SKM-1 treated with dmso at 0.1 percent for 144 hours (cell line): Measurements from ENCODE around the gene DNAJA3.
A peak's percentile ranks its signal among the peaks of the same experiment; 100 is the strongest.

ENCODE experiments used
- DNase-seq: peaks from one replicate; lab custom pipeline; 2025; ENCODE audit not compliant: unreplicated experiment; lab: John Stamatoyannopoulos, UW

The DNAJA3 gene

DNA sequence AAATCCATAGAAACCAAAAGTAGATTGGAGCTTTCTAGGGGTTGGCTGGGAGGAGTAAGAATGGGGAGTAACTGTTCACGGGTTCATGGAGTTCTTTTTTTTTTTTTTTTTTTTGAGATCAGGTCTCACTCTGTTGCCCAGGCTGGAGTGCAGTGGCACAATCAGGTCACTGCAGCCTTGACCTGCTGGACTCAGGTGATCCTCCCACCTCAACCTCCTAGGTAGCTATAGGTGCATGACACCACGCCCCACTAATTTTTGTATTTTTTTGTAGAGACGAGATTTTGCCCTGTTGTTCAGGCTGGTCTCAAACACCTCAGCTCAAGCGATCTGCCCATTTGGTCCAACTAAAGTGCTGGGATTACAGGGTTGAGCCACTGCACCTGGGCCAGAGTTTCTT is 47.2 kb downstream of the DNAJA3 start:
- no peak for DNase-seq

DNA sequence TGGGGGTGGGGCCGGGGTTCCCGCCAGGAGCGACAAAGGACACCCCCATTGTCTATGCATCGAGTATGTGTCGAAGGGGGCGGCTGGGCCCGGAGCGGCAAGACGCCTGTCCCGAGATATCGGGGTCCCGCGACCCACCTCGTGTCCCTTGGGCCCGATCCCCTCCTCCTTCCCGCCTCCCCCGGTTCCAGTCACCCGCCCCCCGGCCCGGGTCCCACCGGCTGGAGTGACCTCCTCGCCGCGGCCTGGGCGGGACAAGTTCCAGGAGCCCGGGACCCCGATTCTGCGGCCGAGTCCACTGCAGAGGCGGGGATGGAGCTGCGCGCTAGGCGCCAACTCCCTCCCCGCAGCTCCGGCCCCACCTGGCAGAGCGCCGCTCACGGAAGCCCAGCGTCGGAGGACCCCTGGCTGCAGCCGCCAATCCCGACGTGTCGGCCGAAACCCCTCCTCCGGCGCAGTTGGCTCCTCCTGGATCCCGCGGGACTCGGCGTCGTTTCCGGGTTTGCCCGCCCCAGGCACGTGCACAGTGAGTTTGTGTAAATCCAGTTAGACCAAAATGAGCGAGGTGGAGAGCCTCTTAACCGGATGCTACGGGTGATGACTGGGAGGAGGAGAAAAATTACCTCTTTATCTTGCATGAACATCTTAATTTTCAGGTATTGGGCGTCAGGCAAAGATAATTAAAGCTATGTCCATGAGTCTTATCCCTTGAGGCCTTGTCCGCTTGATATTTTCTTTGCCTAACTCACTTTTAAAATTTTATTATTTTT is 48.7 kb downstream of the DNAJA3 start, which contains the start of gene NMRAL1:
NMRAL1 (minus strand) TSS at position 434 of the 770 bp plus-strand sequence. CDS start 493 bp downstream, outside the sequence.
- peak; percentile 89 for DNase-seq

DNA sequence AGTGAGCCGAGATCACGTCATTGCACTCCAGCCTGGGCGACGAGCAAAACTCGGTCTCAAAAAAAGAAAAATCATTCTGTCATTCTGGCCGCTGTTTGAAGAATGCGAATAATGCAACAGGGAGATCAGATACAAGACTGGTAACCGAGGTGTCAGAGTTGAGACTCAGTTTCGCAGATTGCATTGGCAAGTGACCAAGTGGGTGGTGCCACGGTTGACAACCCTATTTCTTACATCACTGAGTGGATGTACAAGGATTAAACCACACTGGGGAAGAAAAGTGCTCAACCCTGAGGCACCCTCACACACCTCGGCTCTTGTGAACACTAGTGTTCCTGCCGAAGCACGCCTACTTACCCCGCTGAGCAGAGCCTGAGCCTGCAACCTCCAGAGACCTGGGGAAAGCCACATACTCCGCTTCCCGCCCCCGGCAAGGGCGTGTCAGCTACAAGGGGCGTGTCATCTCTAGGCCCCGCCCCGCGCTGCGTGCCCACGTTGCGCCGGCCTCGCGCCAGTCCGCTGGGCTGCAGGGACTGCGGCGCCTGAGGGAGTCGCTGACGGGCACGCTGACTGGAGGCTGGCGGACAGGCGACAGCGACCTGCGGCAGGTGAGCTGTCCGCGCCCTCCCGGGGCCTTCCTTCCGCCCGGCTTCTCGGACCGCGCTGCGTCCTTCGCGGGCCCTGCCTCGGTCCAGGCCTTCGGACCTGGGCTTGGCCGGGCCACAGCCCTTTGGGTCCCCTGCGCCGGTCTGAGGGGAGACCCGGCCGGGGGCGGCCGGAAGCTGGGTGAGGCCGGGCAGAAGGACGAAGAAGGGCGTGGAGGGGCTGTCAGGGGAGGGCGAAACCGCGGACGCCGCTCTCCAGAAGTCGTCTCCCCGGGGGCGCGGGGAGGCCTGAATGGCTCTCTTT is 50.5 kb downstream of the DNAJA3 start, which contains the start of gene HMOX2:
HMOX2 (plus strand) TSS at position 519 of the 909 bp plus-strand sequence. CDS start 29,127 bp downstream, outside the sequence.
- DNase-seq, result peak; percentile 86

DNA sequence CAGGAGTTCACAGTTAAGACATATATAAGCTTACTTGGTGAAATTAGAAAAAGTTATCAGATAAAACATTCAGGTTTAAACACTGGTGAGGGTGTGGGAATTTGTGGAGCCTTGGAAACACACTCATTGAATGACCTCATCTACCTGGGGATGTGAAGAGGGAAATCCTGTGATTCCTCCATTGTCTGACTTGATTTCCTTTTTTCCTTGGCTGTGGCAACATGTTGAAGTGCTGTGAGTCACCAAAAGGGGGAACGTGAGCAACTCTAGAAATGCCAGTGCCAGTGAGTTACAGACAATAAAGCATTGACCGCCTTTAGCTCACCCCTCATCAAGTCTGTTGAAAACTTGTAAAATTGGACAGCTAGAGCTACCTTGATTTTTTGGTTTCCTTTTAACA is 52.3 kb downstream of the DNAJA3 start:
- DNase-seq, result peak; percentile 49

DNA sequence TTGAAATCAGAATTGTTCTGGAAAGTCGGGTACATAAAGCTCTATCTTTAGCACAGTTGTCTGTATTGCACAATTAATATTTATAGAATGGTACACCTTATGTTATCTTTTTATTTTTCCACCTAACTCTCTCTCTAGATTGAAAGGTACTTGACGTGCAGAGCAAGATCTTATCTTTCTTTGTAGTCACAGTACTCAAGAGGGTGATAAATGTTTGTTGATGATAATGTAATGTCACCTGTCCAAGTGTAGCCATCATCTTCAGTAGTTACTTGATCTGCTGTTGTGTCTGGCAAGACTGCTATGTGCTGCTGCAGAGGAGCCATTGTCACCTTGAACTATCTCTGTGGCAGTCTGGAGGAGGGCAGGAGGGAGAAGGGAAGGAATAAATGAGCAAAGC is 55.9 kb downstream of the DNAJA3 start:
- no peak for DNase-seq

DNA sequence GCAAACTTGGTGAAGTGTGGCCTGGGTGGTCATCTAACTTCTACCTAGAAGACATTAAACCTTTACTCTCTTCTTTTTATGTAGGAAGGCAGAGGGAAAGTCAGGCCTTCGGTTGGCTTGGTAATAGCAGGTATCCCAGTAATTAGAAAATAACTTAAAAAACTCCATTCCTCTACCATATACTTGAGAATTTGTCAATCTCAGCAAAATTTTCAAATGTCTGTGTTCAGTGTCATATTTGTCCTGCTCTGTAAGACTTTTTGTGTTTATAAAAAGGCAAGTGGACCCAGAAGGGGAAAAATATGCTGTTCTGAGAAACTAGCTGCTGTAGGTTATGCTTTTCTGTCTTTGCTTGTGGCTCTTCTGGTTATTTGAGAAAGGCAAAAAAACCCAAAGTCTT is 56.3 kb downstream of the DNAJA3 start:
- no peak for DNase-seq

DNA sequence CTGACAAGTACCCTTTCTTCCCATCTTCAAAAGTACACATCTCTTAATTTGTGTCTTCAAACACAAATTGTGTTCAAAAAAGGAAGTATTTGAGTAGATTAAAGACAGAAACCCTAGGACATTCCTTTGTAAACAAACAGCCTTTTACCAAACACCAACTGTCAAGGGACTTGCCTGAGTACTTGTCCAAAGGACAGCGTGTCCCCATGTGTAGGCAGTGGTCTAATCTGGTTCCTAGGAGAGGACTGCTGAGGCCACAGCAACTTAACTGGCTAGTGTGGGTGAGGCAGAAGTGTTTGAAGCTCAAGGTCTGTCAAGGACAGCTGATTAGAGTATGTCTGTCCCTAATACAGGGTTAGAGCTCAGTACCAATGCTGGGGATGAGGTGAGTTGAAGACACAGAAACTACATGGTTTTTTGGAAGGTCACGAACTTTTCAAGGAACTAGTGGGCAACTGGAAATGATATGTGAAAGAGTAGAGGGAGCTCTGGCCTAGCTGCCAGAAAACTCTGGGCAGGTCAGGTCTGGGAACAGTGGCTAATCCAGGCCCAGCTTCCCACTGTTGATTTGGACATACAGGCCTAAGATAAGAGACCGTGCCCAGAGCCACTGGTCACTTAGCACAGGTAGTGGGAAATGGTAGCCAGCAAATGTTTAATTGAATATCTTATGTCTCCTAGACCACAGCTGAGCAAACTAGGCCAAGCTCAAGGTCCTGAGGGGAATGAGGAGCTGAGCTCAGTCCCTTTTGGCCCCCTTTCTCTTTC is 60.6 kb downstream of the DNAJA3 start:
- DNase-seq, result no peak

DNA sequence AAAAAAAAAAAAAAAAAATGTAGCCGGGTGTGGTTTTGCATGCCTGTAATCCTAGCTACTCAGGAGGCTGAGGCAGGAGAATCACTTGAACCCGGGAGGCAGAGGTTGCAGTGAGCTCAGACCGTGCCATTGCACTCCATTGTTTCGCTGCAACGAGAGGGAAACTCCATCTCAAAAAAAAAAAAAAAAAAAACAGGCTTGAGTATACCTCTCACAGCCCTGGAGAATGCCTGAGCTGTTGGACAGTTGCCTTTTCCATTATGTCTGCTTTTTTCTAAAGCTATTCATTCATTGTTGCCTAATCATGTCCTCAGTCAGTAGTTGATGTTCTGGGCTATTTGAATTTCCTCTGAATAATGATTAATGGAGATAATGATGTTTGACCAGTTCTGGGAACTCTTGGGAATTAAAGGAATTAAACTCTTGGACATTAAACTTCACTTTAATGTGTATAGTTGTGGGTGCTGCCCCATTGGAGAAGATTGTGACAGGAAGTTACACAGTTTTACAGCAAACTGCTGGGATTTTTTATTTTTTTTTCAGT is 62.4 kb downstream of the DNAJA3 start:
- no peak for DNase-seq

DNA sequence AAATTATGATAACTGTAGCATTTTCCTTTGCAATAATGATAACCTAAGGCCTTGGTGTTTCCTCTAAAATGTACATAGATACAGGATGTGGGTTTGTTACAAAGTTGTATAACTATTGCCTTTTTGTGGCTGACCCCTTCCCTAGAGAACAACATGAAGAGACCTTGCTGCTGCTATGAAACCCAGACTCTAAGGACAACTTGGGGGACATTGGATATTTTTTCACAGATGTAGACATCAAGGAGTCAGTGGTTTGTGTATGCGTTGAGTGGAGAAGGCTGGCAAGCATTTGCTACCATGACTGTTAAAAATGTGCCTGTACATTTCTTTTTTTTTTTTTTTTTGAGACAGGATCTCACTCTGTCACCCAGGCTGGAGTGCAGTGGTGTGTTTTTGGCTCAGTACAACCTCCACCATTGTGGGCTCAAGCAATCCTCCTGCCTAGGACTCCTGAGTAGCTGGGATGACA is 62.9 kb downstream of the DNAJA3 start:
- no peak for DNase-seq

DNA sequence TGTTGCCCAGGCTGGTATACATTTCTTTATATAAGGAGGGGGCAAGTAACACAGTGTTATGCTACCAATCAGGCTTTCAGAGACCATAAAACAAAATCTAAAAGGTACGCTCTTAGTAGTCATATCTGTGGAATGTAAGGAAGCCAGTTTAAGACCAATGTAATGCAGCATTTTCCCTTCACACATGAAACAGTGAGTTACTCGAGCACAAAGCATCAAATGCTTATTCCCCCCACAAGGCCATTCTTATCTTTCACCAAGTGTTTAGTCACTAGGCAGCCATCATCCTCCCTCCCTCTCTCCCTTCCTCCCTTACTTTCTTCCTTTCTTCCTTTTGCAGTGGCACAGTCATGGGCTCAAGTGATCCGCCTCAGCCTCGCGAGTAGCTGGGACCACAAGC is 63.4 kb downstream of the DNAJA3 start:
- no peak for DNase-seq

DNA sequence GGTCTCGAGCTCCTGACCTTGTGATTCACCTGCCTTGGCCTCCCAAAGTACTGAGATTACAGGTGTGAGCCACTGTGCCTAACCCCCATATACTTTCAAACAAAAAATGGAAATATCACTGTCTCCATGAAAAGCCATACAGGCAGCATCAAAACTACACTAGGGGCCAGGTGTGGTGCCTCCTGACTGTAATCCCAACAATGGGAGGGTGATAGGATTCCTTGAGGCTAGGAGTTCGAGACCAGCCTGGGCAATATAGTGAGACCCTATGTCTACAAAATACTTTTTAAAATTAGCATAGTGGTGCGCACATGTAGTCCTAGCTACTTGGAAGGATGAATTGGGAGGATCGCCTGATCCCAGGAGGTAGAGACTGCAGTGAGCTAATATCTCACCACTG is 66.2 kb downstream of the DNAJA3 start:
- no peak for DNase-seq

DNA sequence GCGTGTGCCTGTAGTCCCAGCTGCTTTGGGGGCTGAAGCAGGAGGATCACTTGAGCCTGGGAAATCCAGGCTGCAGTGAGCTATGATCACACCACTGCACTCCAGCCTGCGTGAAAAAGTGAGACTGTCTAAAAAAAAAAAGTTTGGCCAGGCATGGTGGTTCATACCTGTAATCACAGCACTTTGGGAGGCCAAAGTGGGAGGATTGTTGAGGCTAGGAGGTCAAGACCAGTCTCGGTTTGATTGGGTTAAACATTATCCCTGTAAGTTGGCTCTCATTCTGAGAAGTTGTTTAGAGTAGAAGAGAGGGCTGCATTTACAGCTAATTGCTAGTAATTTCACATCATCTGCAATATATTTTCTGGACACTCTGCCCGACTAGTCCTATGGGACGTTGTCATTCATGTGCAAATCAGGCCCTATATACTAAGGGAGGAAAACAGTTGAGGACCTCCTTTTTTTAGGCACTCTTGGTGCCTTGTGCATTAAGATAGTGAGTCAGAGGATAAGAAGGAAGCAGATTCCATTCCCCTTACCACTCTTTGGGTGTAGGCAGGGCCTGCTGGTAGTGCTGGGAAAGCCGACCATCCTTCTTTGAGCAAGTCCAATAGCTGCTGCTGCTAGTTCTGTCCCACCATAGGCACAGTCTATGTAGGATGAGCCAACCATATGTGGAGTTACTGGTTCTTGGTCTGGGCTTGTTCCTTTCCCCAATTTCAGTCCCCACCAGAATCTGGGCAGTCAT is 69.2 kb downstream of the DNAJA3 start:
- DNase-seq, result no peak

DNA sequence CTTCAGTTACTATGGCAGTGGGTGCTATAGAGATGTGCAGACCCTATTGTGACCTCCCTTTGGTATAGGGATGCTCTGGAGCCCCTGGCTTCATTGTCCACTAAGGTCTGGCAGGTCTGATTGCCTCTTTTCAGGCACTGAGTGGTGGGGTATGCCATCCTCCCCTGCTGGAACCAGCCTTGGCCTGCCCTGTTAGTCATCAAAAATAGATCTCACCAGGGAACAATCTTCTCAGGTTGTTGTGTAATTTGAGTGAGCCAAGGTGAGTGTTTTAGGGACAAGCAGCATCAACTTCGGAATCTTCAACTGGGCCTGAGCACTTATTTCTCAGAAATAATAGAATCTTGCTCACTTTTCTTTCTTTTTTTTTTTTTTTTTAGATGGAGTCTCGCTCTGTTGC is 70.1 kb downstream of the DNAJA3 start:
- DNase-seq, result no peak

DNA sequence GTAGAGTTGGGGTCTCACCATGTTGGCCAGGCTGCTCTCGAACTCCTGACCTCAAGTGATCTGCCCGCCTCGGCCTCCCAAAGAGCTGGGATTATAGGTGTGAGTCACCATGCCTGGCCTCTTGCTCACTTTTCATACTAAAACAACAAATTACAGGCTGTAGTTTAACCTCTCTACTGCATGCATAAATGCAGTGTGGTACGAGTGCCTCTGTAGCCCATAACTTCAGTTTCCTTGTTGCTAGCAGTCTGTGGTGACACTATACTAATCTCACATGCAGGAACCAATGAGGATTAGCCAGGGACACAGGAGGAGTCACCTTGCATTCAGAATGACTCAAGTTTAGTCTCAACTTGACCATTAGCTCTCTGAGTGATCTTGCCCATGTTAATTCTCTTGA is 70.6 kb downstream of the DNAJA3 start:
- no peak for DNase-seq

DNA sequence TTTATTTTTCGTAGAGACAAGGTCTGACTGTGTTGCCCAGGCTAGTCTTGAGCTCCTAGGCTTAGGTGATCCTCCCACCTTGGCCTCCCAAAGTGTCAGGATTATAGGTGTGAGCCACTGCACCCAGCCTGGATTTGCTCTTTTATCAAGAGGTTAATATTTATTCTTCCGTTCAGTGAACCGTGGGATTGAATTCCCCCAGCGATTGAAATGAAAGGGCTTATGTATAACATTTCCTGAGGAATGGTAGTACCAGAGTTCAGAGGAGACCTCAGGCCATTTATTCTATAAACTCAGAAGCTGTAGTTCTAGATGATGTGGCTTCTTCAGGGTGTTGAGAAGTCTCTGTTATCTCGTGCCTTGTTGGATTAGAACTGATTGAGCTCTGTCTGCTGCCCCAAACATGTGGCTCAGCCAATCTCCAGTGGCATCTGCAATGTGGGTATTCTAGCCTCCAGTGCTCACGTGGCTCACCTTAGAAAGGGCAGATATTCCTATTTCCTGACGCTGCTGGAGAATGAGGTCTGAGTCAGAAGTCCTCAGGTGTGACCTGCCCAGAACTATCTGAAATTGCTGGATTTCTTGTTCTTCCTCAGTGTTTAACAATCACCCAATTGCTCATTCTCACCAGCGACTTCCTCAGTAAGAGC is 73.0 kb downstream of the DNAJA3 start:
- no peak for DNase-seq

DNA sequence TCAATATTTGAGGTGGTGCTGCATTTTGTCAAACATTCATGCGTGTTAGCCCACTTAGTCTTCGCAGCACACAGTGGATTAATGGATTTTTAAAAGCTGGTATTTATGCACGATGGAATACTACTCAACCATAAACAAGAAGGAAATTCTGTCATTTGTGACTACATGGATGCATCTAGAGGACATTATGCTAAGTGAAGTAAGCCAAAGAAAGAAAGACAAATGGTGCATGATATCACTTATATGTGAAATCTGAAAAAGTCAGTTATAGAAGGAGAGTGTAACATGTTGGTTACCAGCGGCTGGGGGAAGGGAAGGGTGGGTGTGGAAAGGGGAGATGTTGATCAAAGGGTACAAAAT is 73.5 kb downstream of the DNAJA3 start:
- DNase-seq, result no peak

DNA sequence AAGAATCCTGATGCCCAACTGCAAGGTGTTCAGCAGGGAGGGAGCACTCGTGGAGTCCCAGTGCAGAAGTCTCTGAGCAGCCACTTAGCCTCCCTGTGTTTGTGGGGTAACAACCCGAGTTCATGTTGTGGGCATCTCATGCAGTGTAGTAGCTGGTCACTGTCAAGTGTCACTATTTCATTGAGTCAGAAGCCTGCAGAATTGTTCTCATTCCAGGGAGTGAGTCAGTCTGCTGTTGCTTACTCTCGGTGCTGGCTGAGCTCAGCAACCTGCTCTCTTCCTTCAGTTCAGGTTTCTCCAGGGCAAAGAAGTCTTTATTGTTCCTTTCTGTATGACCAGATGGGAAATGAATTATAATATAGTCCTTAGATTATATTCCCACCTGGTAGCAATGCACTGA is 74.6 kb downstream of the DNAJA3 start:
- no peak for DNase-seq

DNA sequence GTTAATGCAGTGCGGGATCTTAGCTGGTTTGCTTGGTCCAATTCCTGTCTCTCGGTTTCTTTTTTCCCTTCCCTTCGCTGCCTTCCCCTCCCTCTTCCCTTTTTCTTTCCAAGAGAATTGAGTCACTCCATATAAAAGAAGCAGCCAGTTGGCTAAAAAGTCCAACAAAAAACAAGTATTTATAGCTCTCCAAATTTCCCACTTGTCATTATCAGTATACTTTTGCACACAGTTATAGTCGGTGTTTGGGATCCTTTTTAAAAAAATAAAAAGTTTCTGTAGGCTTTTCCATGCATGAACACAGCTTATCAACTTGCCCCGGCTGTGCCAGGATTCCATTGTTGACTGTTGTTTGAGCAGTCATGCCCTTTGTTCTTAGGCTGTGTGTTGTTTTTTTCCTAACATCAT is 75.4 kb downstream of the DNAJA3 start:
- no peak for DNase-seq

DNA sequence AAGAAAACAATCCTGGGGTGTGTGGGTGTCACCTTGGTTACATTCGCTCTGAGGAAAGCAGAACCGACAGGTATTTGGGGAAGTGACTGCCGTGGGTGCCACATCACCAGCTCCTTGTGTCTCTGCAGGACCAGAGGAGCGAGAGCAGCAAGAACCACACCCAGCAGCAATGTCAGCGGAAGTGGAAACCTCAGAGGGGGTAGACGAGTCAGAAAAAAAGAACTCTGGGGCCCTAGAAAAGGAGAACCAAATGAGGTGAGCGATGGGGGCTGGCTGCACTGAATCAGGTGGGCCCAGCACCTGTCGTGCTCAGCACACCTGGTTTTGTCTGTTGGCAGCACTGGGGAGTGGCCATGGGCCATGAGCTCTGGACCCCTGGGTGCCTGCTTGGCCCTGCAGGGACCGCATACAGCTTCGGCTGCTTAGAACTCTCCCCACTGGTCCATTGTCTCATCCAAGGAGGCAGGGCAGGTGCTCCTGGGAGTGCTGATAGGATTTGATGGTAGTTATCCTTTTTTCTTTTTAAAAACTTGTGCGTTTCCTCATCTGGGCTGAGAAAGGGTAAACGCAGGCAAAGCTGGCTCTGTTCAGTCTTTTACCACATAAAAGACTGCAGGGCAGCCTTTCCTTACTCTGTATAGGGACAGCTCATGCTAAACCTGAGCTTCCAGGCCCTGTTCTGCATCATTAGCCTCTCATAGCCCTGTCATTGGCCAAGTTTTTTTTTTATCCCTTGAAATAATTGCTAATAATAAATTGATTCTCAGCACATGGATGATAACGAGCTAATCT is 79.9 kb downstream of the DNAJA3 start:
- peak; percentile 95 for DNase-seq
